ENCODE data around the gene CREBBP.
A peak's percentile ranks its signal among the peaks of the same experiment; 100 is the strongest.

Gene CREBBP

DNA sequence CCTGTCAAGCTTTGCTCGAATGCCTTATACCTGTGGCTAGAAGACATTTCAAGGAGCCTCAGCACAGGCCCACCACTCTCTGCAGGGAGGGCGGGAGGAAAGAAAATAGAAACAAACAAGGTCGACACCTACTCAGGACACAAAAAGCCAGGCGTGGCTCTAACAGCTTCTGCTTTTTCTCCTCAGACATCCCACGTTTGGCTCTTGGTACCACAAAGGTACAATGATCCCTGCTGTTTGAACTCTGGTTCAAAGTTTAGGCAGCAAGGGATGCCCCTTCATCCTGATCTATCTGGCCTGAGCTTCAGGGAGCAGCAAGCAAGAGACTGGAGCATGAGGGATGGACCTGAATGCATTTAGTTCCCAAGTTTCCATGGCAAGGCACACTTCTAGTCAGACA lies 57.1 kb downstream of the CREBBP start:
- Mint-ChIP-seq H3K4me3 (no peak overlapping the region), H3K36me3 (ENCODE audit: low read depth) (peaks cover 8% of the 10 kb centered on the region), H3K27me3 (ENCODE audit: low read depth) (no peaks in the 10 kb centered on the region), H3K4me1 (peaks cover 65% of the 10 kb centered on the region), H3K9me3 (no peaks in the 10 kb centered on the region), H3K27ac (peak overlapping the region in 2 of 3 experiments; percentile 47 to 60)
- TF ChIP-seq, protein P1, sequence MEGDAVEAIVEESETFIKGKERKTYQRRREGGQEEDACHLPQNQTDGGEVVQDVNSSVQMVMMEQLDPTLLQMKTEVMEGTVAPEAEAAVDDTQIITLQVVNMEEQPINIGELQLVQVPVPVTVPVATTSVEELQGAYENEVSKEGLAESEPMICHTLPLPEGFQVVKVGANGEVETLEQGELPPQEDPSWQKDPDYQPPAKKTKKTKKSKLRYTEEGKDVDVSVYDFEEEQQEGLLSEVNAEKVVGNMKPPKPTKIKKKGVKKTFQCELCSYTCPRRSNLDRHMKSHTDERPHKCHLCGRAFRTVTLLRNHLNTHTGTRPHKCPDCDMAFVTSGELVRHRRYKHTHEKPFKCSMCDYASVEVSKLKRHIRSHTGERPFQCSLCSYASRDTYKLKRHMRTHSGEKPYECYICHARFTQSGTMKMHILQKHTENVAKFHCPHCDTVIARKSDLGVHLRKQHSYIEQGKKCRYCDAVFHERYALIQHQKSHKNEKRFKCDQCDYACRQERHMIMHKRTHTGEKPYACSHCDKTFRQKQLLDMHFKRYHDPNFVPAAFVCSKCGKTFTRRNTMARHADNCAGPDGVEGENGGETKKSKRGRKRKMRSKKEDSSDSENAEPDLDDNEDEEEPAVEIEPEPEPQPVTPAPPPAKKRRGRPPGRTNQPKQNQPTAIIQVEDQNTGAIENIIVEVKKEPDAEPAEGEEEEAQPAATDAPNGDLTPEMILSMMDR (IDR thresholded peaks at IDR 0.05; ENCODE audit: unreplicated experiment in 3 of 3): no peak

DNA sequence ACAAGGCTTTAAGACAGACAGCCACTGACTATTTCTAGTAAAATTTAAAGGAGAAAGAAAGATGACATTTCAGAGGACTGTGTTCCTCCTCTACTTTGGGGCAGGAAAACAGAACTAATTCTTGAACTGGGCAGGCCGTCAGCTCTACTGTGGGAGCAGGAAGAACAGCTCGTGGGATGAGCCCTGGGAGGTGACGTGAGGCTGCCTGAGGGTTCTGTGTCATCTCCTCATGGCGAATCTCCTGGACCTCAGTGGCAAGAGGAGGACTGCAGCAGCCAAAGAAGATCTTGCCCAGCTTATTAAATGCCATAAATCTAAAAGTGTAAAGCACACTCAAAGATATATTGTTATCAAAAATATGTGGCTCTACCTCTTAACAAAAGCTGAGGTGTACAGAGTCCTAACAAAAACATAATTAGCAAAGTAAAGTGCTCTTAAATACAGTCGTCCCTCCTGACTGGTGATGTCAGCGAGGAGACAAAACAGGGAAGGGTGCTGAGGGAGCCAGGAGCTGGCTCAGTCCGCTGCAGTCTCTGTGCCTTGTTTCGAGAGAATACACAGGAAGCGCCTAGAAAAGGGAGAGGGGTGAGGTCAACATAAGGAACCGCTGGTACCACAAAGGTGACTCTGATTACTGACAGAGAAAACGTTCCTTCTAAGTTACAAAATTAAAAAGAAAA lies 58.0 kb downstream of the CREBBP start:
- Mint-ChIP-seq H3K9me3 (no peaks in the 10 kb centered on the region), H3K27ac (peak overlapping the region; percentile 14 to 54 (median 45)), H3K4me3 (no peak overlapping the region), H3K4me1 (peaks cover 70% of the 10 kb centered on the region), H3K27me3 (ENCODE audit: low read depth) (no peaks in the 10 kb centered on the region), H3K36me3 (ENCODE audit: low read depth) (peaks cover 8% of the 10 kb centered on the region)
- TF ChIP-seq, protein P1 (IDR thresholded peaks at IDR 0.05; ENCODE audit: unreplicated experiment in 3 of 3): no peak

DNA sequence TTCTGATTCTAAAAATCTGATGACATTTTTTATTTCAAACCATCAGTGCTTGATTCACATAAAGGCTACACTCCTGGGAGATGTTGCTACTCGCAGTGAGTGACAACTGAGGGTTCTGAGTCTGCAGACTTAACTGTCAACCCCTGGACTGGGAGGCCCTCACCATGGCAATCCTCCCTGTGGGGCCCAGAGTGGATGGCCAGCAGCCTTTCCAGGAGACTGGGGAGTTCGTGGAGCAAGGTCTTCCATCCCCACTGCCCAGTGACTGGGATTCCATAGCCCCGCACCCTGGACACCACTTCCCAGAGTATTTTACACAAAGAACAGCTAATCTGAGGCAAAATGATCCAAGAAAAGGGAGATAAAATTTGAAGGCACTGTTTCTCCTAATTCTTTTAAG lies 59.3 kb downstream of the CREBBP start:
- Mint-ChIP-seq H3K4me3 (no peak overlapping the region), H3K4me1 (peaks cover 79% of the 10 kb centered on the region), H3K27me3 (ENCODE audit: low read depth) (no peaks in the 10 kb centered on the region), H3K27ac (no peak overlapping the region), H3K9me3 (no peaks in the 10 kb centered on the region), H3K36me3 (ENCODE audit: low read depth) (peaks cover 5% of the 10 kb centered on the region)
- TF ChIP-seq, protein P1 (IDR thresholded peaks at IDR 0.05; ENCODE audit: unreplicated experiment in 3 of 3): no peak

DNA sequence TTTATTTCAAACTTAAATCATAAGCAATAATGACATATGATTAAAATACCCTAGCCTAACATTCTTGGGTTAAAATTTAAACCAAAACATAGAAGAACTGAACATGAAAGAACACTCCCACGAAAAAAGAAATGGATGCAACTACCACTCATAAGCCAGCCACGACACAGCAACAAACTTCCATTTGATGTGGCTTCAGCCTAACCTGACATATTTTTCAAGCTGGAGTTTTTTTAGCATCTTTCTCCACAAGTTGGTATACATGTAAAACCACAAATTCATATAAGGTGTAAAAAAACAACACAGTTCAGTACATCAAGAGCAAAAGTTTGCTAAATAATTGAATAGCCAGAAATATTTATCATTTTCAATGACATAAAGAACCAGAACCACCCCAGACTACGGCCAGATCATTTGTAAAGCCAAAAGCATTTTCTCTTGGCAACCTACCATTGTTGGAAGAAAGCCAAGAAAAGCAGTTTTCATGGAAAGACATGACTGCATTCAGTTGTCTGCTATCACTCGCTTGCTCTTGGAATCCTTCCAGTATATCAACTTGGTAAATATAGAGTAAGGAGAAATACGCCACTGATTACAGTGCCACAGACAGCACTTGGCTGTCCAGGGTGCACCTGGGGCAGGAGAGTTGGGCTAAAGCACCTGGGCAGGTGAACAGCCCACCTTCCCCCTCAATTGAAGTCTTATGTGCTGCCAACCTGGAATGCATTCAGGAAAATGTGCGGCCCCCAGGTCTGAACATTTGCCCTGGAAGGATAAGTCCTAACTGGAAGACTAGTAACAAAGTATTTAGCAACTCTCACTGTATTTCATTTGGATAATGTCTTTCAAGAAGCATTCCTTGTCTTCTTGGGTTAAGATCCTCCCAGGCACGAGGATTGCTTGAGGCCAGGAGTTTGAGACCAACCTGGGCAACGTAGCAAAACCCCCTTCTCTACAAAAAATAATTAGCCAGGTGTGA lies 60.5 kb downstream of the CREBBP start:
- Mint-ChIP-seq H3K27ac (peak overlapping the region; percentile 62 to 72 (median 64)), H3K4me3 (peak overlapping the region in 2 of 3 experiments; percentile 0 to 8), H3K36me3 (ENCODE audit: low read depth) (peaks cover 3% of the 10 kb centered on the region), H3K9me3 (no peaks in the 10 kb centered on the region), H3K4me1 (peaks cover 80% of the 10 kb centered on the region), H3K27me3 (ENCODE audit: low read depth) (no peaks in the 10 kb centered on the region)
- TF ChIP-seq, protein P1 (IDR thresholded peaks at IDR 0.05; ENCODE audit: unreplicated experiment in 3 of 3): no peak

DNA sequence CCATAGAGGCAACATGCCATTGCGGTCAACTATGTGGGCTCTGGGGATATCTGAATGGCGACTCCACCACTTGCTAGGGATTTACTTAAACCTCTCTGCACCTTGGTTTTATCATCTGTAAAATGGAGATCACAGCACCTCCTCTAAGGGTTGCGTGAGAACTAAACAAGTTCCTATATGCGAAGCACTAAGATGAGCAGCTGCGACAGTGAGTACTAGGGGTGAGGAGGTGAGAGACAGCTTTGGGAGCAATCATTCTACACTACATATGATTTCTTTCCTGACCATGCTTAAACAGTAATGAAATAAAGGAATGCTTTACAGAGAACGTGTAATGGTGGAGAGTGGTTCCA lies 61.4 kb downstream of the CREBBP start:
- Mint-ChIP-seq H3K27ac (peak overlapping the region; percentile 62 to 72 (median 64)), H3K4me1 (peaks cover 71% of the 10 kb centered on the region), H3K27me3 (ENCODE audit: low read depth) (no peaks in the 10 kb centered on the region), H3K4me3 (peak overlapping the region in 1 of 3 experiments; percentile 18), H3K9me3 (no peaks in the 10 kb centered on the region), H3K36me3 (ENCODE audit: low read depth) (peaks cover 3% of the 10 kb centered on the region)
- TF ChIP-seq, protein P1 (IDR thresholded peaks at IDR 0.05; ENCODE audit: unreplicated experiment in 3 of 3): no peak
